HUDEP-2 (cell line): ENCODE measurements around the gene XPOT.
"Not testable (repeated sequence)": the region's sequence is repeated elsewhere in the genome, so short reads cannot be mapped to it uniquely, and the experiment has no call there.

Source experiments
- DNase-seq, 76 experiments: peaks; one replicate each; lab custom pipeline; 2025; ENCODE audit not compliant: unreplicated experiment in 76 of 76; lab: John Stamatoyannopoulos, UW

Gene XPOT

DNA sequence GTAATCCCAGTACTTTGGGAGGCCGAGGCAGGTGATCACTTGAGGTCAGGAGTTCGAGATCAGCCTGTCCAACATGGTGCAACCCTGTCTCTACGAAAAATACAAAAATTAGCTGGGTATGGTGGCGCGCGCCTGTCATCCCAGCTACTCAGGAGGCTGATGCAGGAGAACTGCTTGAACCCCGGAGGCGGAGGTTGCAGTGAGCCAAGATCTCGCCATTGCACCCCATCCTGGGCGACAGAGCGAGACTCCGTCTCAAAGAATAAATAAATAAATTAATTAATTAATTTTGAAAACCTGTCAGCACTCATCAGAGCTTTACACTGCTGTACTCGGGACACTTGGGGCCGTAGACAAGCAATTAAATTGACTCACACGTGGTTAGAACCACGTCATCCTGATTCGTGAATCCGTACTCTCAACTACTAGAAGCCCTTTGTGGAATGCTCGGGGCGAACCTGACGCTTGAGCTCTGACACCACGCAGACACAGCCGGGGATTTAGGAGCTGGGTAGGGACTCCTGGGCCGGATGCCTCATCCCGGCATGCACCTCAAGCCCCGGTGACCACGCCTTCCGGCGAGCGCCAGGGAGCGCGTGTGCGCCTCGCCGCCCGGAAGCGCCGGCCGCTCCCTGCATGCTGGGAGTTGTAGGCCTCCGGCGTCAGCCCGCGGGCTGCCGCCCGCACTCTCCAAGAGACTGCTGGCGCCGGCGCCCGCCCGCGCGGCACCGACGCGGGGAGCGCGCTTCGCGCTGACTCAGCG, at the start of gene XPOT:
Gene XPOT (plus strand): TSS at position 686 of the 763 bp plus-strand sequence. CDS start 5,644 bp downstream, outside the sequence.
- peak in 75 of 76 experiments; percentile 19 to 95 (median 86) for DNase-seq

DNA sequence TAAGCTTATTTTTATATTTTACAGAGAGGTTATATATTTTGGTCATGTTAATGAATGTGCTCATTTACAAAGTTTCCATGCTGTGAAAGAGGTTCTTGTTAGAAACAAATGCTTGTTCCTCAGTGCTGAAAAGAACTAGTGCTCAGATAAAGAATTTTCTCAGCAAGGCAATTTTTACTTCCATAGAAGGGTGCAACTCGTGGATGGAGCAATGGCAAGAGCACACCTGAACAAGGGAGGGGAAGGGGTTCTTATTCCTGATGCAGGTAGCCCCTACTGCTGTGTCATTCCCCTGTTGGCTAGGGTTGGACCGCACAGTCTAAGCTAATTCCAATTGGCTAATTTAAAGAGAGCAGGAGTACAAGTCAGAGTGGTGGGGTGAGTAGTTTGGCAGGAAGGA, 48.0 kb upstream of the XPOT start:
- not testable (repeated sequence) for DNase-seq

DNA sequence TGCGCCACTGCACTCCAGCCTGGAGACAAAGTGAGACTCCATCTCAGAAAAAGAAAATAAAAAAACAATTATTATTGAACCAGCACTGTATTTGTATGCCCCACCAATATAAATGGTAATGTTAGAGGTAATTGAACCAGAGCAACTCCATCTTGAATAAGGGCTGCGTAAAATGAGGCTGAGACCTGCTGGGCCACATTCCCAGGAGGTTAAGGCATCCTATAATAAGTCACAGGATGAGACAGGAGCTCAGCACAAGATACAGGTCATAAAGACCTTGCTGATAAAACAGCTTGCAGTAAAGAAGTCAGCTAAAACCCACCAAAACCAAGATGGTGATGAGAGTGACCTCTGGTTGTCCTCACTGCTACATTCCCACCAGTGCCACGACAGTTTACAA, 43.0 kb upstream of the XPOT start:
- DNase-seq = not testable (repeated sequence)

- no peak for DNase-seq
These were observed 41.4 kb upstream of the XPOT start for GRCh38 chr12:64362721-64363305.

GRCh38 chr12:64383675-64384074, 20.5 kb upstream of the XPOT start:
- no peak for DNase-seq

DNA sequence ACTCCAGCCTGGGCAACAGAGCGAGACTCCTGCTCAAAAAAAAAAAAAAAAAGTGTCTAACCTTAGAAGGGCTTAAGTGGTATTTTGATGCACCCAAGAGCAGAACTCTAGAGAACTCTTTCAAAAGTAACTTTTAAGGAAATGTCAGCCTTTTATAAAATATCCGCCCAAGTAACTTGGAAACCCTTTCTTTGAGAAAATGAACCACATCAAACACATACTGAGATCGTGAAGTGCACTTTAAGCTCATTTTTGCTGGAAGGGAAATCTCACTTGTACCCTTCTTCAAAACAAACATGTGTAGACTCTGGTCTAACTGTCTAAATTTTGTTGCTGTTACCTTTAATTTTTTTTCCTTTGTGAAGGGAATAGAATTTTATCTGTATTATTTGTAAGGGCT, 19.2 kb upstream of the XPOT start:
- DNase-seq = no peak

GRCh38 chr12:64385468-64385867, 18.7 kb upstream of the XPOT start:
- no peak for DNase-seq

GRCh38 chr12:64387197-64387816, 16.9 kb upstream of the XPOT start:
- DNase-seq = no peak

DNA sequence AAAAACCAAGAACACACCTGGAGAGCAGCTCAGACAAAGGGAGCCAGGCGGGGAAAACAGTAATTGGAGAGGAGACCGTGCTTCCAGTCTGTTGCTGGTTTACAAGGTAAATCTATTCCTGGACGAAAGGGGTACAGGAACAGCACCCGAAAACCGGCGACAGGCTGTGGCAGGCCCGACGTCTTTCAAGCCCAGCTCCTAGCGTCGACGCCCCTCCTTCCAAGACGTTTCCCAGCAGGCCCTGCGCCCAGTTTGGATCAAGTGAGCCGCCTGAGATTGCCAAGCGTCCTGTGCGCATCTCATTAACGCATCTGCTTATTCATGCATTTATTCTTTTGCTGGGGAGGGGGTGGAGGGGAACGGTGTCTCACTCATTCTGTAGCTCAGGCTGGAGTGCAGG, 15.0 kb upstream of the XPOT start:
- DNase-seq = no peak

- peak in 2 of 76 experiments; percentile 17 to 25 for DNase-seq
These were observed 13.8 kb upstream of the XPOT start, which contains the start of gene C12orf56 for GRCh38 chr12:64390275-64390851. Gene C12orf56, minus strand, starts transcription at chr12:64390758. Its CDS starts 193 bp downstream, at chr12:64390565.

DNA sequence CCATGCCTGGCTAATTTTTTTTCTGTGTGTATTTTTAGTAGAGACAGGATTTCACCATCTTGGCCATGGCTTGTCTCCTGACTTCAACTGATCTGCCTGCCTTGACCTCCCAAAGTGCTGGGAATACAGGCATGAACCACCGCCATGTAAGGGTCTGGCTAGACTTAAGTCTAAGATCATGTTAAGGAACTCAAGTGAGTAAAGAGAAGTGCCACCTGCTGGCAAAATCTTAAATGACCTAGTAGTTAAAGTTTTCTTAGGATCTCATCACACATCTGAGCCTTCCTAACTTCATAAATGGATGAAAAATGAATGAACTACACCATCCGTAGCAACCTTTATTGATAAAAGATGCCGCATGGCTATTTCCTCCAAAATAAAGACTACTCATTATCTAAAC, 12.0 kb upstream of the XPOT start:
- DNase-seq = peak in 4 of 76 experiments; percentile 1 to 19 (median 8)

- DNase-seq = no peak
These were observed 8.5 kb upstream of the XPOT start for GRCh38 chr12:64395739-64396138.

- peak in 62 of 76 experiments; percentile 3 to 81 (median 44) for DNase-seq
These were observed 4.2 kb upstream of the XPOT start for GRCh38 chr12:64400041-64400440.

DNA sequence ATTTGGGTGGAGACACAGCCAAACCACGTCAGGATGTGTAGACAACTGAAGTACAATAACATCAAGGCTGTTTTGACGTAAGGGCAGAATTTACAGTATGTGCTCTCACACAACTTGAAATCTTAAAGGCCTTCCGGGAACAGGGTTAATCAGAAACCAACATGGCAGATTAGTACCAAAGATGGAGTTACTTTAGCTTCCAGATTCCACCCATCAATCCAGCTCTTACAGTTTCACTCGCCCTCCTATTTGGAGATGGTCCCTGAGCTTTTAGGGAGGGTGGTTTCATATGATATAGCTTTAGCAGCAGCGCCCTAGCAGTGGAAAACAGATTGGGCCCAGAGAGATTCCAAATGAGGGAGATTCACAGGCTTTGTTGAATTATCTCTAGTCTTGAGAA, 2.0 kb upstream of the XPOT start:
- no peak for DNase-seq

GRCh38 chr12:64404470-64405256, 471 bp downstream of the XPOT start:
- peak in 69 of 76 experiments; percentile 8 to 79 (median 47) for DNase-seq

GRCh38 chr12:64407342-64408223, 3.4 kb downstream of the XPOT start:
- DNase-seq = no peak

DNA sequence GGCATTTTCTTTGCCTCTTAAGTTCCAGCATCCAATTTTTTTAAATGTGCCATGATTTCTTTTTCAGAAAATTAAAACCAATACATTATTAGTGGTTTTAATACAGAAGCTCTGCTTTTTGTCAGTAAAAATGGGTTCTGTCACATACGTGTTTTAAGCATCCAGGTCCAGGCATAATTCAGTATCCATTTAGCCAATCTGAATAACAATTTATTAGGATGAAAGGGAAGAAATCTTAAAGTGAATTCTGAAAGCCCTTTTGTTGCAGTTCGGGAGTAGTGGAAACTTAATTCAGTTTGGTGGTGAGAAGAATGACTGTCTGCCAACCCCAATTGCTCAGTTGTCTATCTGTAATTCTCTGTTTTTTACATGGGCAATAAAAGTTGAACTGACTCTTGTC, 7.2 kb downstream of the XPOT start:
- no peak for DNase-seq

- no peak for DNase-seq
These were observed 8.3 kb downstream of the XPOT start for GRCh38 chr12:64412459-64412858.

DNA sequence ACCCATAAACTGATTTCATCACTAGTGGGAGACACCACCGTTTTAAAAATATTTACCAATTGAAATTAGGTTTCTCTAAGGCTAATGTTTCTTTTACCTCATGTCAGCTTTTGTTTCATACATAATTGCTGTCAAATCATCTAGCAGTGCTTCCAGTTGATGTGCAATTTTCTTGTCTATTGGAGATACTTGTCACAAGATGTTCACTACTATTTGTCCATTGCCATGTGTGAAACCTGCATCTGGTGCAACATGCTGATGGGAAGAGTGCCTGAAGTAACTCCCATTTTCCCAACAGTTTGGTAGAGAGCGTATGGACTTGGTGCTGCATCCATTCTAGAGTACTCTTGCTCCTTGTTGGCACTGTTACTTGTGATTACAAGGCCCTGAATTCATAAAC, 9.7 kb downstream of the XPOT start:
- DNase-seq = no peak

GRCh38 chr12:64418209-64418608, 14.0 kb downstream of the XPOT start:
- DNase-seq = no peak
